Tibial artery (tissue), 4 donors: ENCODE results near the gene UBE4B.
A peak's percentile ranks its signal among the peaks of the same experiment; 100 is the strongest.

ENCODE experiments used
- DNase-seq, 2 donors: peaks; one replicate each; pipeline ENCODE4 v3.0.0-alpha.2; 2019
- H3K27ac ChIP-seq, 2 donors: fragments of 200-600 bp; sonication (generic) in 1 of 2; 1 replicate in 1 of 2; 2 replicates in 1 of 2; pipeline ENCODE4 v1.5.1; 2018 to 2019; ENCODE audit warnings: mild to moderate bottlenecking in 1 of 2
- H3K27me3 ChIP-seq, 2 donors: fragments of 200-600 bp; sonication (generic) in 1 of 2; one replicate each; pipeline versions ENCODE4 v1.5.1 to v1.6.0; 2016 to 2019
- H3K36me3 ChIP-seq, 3 donors: fragments of 200-600 bp; sonication (generic) in 2 of 3; one replicate each; pipeline ENCODE4 v1.5.1; 2016 to 2019; ENCODE audit warnings: mild to moderate bottlenecking in 2 of 3
- H3K4me1 ChIP-seq, 4 donors: fragments of 200-600 bp; sonication (generic) in 2 of 4; 1 replicate in 3 of 4; 2 replicates in 1 of 4; pipeline ENCODE4 v1.5.1; 2016 to 2019
- H3K4me3 ChIP-seq, 2 donors: fragments of 200-600 bp; sonication (generic) in 1 of 2; 1 replicate in 1 of 2; 2 replicates in 1 of 2; pipeline ENCODE4 v1.5.1; 2018 to 2019; ENCODE audit warnings: mild to moderate bottlenecking in 2 of 2
- H3K9me3 ChIP-seq, 3 donors: fragments of 200-600 bp; sonication (generic) in 1 of 3; one replicate each; pipeline ENCODE4 v1.5.1; 2016 to 2019
- CTCF ChIP-seq, 2 experiments: fragments of 200-600 bp in 1 of 2; fragments of 450-650 bp in 1 of 2; IDR thresholded peaks; one replicate each; pipeline ENCODE4 v1.5.1; 2017 to 2019; ENCODE audit warnings: antibody characterized with exemption in 2 of 2, mild to moderate bottlenecking in 1 of 2, moderate library complexity in 1 of 2
- intact Hi-C: fragments of 100-400 bp; cut with DNase I; formaldehyde crosslinking; loops from one replicate; pipeline ENCODE4 v1.15.0; 2023; ENCODE audit warnings: low total_unique reads

Gene UBE4B

GRCh38 chr1:10060311-10061100 is 27.7 kb downstream of the UBE4B start:
- DNase-seq, result peak in 1 of 2 donors; percentile 23
- TF ChIP-seq CTCF (IDR thresholded peaks at IDR 0.05), result no peak
- Histone ChIP-seq H3K27me3 (no peaks in the 10 kb centered on the region), H3K4me1 (peaks cover 0 to 59% (median 30%) of the 10 kb centered on the region in 4 donors), H3K36me3 (no peaks in the 10 kb centered on the region), H3K4me3 (no peak overlapping the region), H3K27ac (no peak overlapping the region), H3K9me3 (no peaks in the 10 kb centered on the region)
- intact Hi-C loops, result loop anchor here (5.0 kb wide), 1 partner anchor 47 kb away; no protein-coding TSS in a partner anchor

GRCh38 chr1:10061276-10061675 is 28.5 kb downstream of the UBE4B start:
- no peaks in the 10 kb centered on the region for H3K36me3 ChIP-seq
- intact Hi-C loops, result loop anchor here (5.0 kb wide), 1 partner anchor 46 kb away; no protein-coding TSS in a partner anchor
- peak in 1 of 2 donors; percentile 16 for DNase-seq
- no peaks in the 10 kb centered on the region for H3K9me3 ChIP-seq
- no peak overlapping the region for H3K4me3 ChIP-seq
- no peak overlapping the region for H3K27ac ChIP-seq
- no peaks in the 10 kb centered on the region for H3K27me3 ChIP-seq
- H3K4me1 ChIP-seq, result peaks cover 0 to 59% (median 26%) of the 10 kb centered on the region in 4 donors
- no peak for TF ChIP-seq CTCF (IDR thresholded peaks at IDR 0.05)

- H3K36me3 ChIP-seq, result no peaks in the 10 kb centered on the region
- H3K9me3 ChIP-seq, result no peaks in the 10 kb centered on the region
- no peak for DNase-seq
- no peak for TF ChIP-seq CTCF (IDR thresholded peaks at IDR 0.05)
- no peak overlapping the region for H3K4me3 ChIP-seq
- peaks cover 0 to 58% (median 24%) of the 10 kb centered on the region in 4 donors for H3K4me1 ChIP-seq
- intact Hi-C loops, result loop anchor here (5.0 kb wide), 1 partner anchor 43 kb away; no protein-coding TSS in a partner anchor
- no peak overlapping the region for H3K27ac ChIP-seq
- no peaks in the 10 kb centered on the region for H3K27me3 ChIP-seq
These were observed 31.1 kb downstream of the UBE4B start for GRCh38 chr1:10063878-10064277.

GRCh38 chr1:10064416-10065343 is 31.9 kb downstream of the UBE4B start:
- Histone ChIP-seq H3K9me3 (no peaks in the 10 kb centered on the region), H3K4me3 (no peak overlapping the region), H3K27me3 (no peaks in the 10 kb centered on the region), H3K4me1 (peaks cover 0 to 56% (median 23%) of the 10 kb centered on the region in 4 donors), H3K36me3 (no peaks in the 10 kb centered on the region), H3K27ac (peak overlapping the region in 1 of 2 donors; percentile 72)
- intact Hi-C loops, result loop anchor here (5.0 kb wide), 1 partner anchor 43 kb away; no protein-coding TSS in a partner anchor
- DNase-seq, result no peak
- no peak for TF ChIP-seq CTCF (IDR thresholded peaks at IDR 0.05)

GRCh38 chr1:10065344-10065685 is 32.6 kb downstream of the UBE4B start:
- intact Hi-C loops, result no loop called here
- no peaks in the 10 kb centered on the region for H3K27me3 ChIP-seq
- peaks cover 0 to 55% (median 22%) of the 10 kb centered on the region in 4 donors for H3K4me1 ChIP-seq
- H3K4me3 ChIP-seq, result no peak overlapping the region
- H3K36me3 ChIP-seq, result no peaks in the 10 kb centered on the region
- H3K27ac ChIP-seq, result peak overlapping the region in 1 of 2 donors; percentile 72
- no peak for TF ChIP-seq CTCF (IDR thresholded peaks at IDR 0.05)
- no peak for DNase-seq
- H3K9me3 ChIP-seq, result no peaks in the 10 kb centered on the region
